ENCODE data around the gene PARP12.

Gene PARP12

DNA sequence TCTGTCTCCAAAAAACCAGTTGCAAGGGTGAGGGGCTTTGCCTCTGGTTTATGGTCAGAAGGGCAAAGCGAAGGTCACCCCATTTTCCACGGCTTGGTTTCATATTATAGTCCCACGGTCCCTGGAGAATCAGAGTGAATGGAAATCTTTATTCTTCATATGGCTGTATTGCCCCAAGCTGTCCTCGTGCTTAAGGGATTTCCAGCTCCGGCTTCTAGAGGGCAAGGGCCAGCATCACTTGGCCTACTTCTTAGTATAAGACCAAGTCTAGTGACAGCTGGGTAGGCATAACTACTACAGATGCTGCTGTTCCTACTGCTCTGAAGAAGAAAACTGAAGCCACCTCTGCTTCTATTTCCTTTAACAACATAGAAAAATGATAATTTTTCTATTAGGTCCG is 63.2 kb downstream of the PARP12 start:
- no peaks in the 10 kb centered on the region for H3K27me3 ChIP-seq (ENCODE audit: low read depth, low read length)
- no peaks in the 10 kb centered on the region for H3K36me3 ChIP-seq (ENCODE audit: control insufficient read depth in 1 of 2, insufficient read depth in 2 of 2, low read length in 2 of 2)
- no peak overlapping the region for H3K4me3 ChIP-seq (ENCODE audit: low read depth in 1 of 2, low read length in 2 of 2)
- peaks cover 0 to 6% of the 10 kb centered on the region in 2 donors for H3K4me1 ChIP-seq (ENCODE audit: control insufficient read depth in 1 of 2, insufficient read depth in 2 of 2, low read length in 2 of 2)
- H3K27ac ChIP-seq (ENCODE audit: low read length): no peak overlapping the region
- no peaks in the 10 kb centered on the region for H3K9me3 ChIP-seq (ENCODE audit: control insufficient read depth in 1 of 2, low read length in 2 of 2)

DNA sequence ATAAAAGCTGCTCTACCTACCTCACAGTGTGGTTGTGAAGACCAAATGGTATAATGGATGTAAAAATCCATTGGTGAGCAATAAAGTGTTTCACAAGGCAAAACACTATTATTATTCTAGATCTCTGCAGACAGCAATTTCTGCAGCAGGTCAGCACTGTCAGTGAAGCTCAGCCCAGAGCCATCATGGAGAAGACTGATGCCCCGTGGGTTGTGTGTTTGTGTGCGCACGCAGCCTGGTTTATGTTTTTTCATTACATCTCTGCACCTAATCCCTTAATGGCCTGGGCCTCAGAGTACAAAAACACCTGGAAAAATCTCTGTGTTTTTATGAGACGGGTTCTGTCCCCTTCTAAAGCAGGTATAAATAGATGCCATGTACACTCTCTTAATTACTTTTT is 64.2 kb downstream of the PARP12 start:
- Histone ChIP-seq H3K4me1 (ENCODE audit: control insufficient read depth in 1 of 2, insufficient read depth in 2 of 2, low read length in 2 of 2) (peaks cover 0 to 6% of the 10 kb centered on the region in 2 donors), H3K27ac (ENCODE audit: low read length) (no peak overlapping the region), H3K9me3 (ENCODE audit: control insufficient read depth in 1 of 2, low read length in 2 of 2) (no peaks in the 10 kb centered on the region), H3K27me3 (ENCODE audit: low read depth, low read length) (no peaks in the 10 kb centered on the region), H3K4me3 (ENCODE audit: low read depth in 1 of 2, low read length in 2 of 2) (no peak overlapping the region), H3K36me3 (ENCODE audit: control insufficient read depth in 1 of 2, insufficient read depth in 2 of 2, low read length in 2 of 2) (no peaks in the 10 kb centered on the region)

DNA sequence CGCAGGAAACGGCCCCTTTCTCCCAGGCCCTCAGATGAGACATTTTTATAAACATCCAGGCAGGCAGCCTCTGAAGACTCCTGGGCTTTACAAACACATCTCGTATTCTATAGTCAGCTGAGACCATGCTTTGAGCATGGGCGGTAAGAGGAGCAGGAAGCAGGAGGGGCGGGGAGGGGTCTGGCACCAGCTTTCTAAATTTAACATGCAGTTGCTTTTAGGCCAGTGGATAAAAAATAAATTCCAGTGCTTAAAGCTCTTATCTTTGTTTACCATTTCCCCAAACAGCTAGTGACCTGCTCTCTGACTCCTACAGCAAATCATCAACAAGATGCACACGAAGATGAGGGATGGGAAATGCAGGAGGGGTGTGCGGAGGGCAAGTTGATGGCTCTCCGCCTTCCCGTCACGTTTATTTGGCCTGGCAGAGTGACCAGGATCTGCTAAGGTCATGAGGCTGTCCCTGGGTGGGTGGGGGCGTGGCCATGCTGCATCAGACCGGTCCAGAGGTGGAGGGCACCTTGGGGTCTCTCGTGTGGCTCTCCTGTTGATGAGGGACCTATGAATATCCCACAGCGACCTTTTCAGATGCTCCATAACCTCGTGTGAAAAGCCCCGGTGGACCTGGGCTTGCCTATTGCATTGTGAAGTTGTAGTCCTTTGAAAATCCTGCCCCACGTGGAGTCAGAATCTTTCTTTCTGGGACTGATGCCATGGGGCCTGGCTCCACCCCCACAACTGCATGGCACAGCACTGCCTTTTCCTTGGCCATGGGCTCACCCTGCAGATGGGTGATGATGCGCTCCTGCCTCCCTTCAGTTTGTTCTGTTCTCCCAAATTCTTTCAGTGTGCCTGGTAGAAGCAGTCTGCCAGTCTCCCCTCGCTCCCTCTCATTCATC is 67.5 kb downstream of the PARP12 start:
- Histone ChIP-seq H3K27ac (ENCODE audit: low read length) (no peak overlapping the region), H3K36me3 (ENCODE audit: control insufficient read depth in 1 of 2, insufficient read depth in 2 of 2, low read length in 2 of 2) (no peaks in the 10 kb centered on the region), H3K27me3 (ENCODE audit: low read depth, low read length) (no peaks in the 10 kb centered on the region), H3K4me1 (ENCODE audit: control insufficient read depth in 1 of 2, insufficient read depth in 2 of 2, low read length in 2 of 2) (peaks cover 0 to 6% of the 10 kb centered on the region in 2 donors), H3K9me3 (ENCODE audit: control insufficient read depth in 1 of 2, low read length in 2 of 2) (no peaks in the 10 kb centered on the region), H3K4me3 (ENCODE audit: low read depth in 1 of 2, low read length in 2 of 2) (no peak overlapping the region)

DNA sequence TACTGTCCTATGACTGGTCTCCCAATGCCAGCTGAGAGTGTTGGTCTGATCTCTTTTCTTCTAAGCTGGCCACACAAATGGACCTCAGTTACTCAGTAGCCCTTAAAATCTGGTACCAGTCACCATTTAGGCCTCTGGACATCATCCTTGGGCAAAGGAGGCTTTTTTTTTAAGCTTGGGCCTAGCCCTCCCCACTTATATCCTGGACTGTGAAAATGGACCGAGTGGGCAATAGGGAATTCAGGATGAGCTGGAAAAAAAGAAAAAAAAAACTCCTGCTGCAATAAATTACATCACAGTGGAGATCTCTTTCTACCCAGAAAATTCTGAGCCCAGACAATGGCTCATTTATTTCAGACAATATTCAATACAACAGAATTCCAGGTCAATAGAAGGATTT is 68.4 kb downstream of the PARP12 start:
- H3K27me3 ChIP-seq (ENCODE audit: low read depth, low read length): no peaks in the 10 kb centered on the region
- H3K4me3 ChIP-seq (ENCODE audit: low read depth in 1 of 2, low read length in 2 of 2): no peak overlapping the region
- peaks cover 0 to 6% of the 10 kb centered on the region in 2 donors for H3K4me1 ChIP-seq (ENCODE audit: control insufficient read depth in 1 of 2, insufficient read depth in 2 of 2, low read length in 2 of 2)
- H3K9me3 ChIP-seq (ENCODE audit: control insufficient read depth in 1 of 2, low read length in 2 of 2): no peaks in the 10 kb centered on the region
- H3K27ac ChIP-seq (ENCODE audit: low read length): no peak overlapping the region
- H3K36me3 ChIP-seq (ENCODE audit: control insufficient read depth in 1 of 2, insufficient read depth in 2 of 2, low read length in 2 of 2): no peaks in the 10 kb centered on the region

DNA sequence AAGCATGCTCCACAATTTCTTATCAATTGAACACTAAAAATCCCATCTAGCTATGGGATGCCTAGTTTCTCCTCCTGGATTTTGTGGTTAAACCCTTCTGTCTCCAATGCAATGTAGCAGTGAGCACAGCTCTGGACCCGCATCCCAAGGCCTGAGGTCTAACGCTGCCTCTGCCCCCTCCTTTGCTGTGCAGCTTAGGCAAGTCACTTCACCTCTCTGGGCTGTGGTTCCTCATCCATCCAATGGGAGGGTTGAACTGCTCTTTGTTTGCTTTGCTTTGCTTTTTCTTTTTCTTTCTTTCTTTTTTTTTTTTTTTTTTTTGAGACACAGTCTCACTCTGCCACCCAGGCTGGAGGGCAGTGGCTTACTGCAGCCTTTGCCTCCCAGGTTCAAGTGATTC is 69.2 kb downstream of the PARP12 start:
- no peaks in the 10 kb centered on the region for H3K27me3 ChIP-seq (ENCODE audit: low read depth, low read length)
- no peak overlapping the region for H3K4me3 ChIP-seq (ENCODE audit: low read depth in 1 of 2, low read length in 2 of 2)
- no peaks in the 10 kb centered on the region for H3K36me3 ChIP-seq (ENCODE audit: control insufficient read depth in 1 of 2, insufficient read depth in 2 of 2, low read length in 2 of 2)
- H3K27ac ChIP-seq (ENCODE audit: low read length): no peak overlapping the region
- peaks cover 0 to 6% of the 10 kb centered on the region in 2 donors for H3K4me1 ChIP-seq (ENCODE audit: control insufficient read depth in 1 of 2, insufficient read depth in 2 of 2, low read length in 2 of 2)
- H3K9me3 ChIP-seq (ENCODE audit: control insufficient read depth in 1 of 2, low read length in 2 of 2): no peaks in the 10 kb centered on the region

DNA sequence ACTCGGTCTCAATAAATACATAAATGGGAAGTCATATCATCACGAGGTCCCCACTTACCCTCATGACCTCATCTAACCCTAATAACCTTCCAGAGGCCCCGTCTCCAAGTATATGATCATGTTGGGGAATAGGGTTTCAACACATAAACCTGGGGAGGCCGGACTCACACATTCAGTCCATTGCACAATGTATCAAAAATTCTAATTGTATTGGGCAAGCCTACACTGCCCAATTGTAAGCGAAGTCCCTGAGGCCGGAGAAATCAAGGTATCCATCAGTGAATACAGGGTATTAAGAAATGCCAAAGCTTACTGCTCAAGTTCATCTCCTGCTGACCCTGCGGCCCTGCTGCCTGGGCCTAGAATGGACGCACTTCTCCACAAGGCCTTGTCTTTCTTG is 69.6 kb downstream of the PARP12 start:
- H3K27ac ChIP-seq (ENCODE audit: low read length): no peak overlapping the region

DNA sequence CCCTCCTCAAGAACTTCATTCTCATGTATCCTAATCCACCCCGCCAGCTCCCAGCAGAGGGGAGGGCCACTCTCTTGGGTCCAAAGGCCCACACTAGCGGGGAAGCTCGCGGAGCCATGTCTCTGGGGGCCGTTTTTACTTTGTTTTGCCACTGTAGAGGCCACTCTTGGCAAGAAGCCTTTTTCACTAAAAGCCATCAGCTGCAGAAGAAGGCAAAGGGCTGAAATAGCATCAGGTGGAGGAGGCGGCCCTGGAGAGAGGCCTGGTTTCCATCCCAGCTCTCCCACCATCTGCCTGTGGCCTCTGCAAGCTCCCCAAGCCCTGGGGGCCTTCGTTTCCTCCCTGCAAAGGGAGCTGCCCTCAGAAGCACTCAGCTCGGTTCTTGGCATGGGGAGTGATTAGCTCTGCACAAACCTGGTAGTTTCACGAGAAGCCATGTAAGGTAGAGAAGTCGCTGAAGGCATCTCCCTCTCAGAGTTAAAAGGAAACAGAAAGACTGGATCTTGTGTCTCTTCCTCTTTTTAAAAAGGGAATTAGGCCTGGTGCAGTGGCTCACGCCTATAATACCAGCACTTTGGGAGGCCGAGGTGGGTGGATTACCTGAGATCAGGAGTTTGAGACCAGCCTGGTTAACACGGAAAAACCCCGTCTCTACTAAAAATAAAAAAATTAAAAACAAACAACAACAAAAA is 70.3 kb downstream of the PARP12 start:
- Histone ChIP-seq H3K36me3 (ENCODE audit: control insufficient read depth in 1 of 2, insufficient read depth in 2 of 2, low read length in 2 of 2) (no peaks in the 10 kb centered on the region), H3K9me3 (ENCODE audit: control insufficient read depth in 1 of 2, low read length in 2 of 2) (no peaks in the 10 kb centered on the region), H3K27me3 (ENCODE audit: low read depth, low read length) (no peaks in the 10 kb centered on the region), H3K4me1 (ENCODE audit: control insufficient read depth in 1 of 2, insufficient read depth in 2 of 2, low read length in 2 of 2) (peaks cover 0 to 6% of the 10 kb centered on the region in 2 donors), H3K4me3 (ENCODE audit: low read depth in 1 of 2, low read length in 2 of 2) (no peak overlapping the region), H3K27ac (ENCODE audit: low read length) (no peak overlapping the region)

More for the DNA sequence above, 69.6 kb downstream of the PARP12 start:
- no peaks in the 10 kb centered on the region for H3K36me3 ChIP-seq (ENCODE audit: control insufficient read depth in 1 of 2, insufficient read depth in 2 of 2, low read length in 2 of 2)
- H3K9me3 ChIP-seq (ENCODE audit: control insufficient read depth in 1 of 2, low read length in 2 of 2): no peaks in the 10 kb centered on the region
- no peak overlapping the region for H3K4me3 ChIP-seq (ENCODE audit: low read depth in 1 of 2, low read length in 2 of 2)
- no peaks in the 10 kb centered on the region for H3K27me3 ChIP-seq (ENCODE audit: low read depth, low read length)
- H3K4me1 ChIP-seq (ENCODE audit: control insufficient read depth in 1 of 2, insufficient read depth in 2 of 2, low read length in 2 of 2): peaks cover 0 to 6% of the 10 kb centered on the region in 2 donors

DNA sequence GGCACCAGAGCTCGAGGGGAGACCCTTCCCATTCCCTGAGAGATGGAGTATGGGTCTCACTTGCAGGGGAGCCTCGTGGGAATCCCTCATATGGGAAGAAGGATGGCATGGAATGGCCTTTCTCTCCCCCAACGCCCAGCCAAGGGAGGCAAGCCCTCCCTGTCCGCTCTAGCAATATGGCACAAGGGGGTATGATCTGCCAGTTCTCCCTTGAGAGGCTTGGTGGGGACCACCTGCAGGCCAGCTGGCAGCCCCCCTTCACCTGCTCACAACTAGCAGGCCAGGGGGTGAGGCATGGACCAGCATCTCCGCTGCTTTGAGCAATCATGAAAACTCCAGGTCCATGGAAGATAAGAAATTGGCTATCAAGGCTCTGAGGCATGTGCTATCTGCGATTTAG is 70.8 kb downstream of the PARP12 start:
- H3K27ac ChIP-seq (ENCODE audit: low read length): no peak overlapping the region
- no peak overlapping the region for H3K4me3 ChIP-seq (ENCODE audit: low read depth in 1 of 2, low read length in 2 of 2)
- H3K4me1 ChIP-seq (ENCODE audit: control insufficient read depth in 1 of 2, insufficient read depth in 2 of 2, low read length in 2 of 2): peaks cover 0 to 6% of the 10 kb centered on the region in 2 donors
- no peaks in the 10 kb centered on the region for H3K9me3 ChIP-seq (ENCODE audit: control insufficient read depth in 1 of 2, low read length in 2 of 2)
- H3K27me3 ChIP-seq (ENCODE audit: low read depth, low read length): no peaks in the 10 kb centered on the region
- no peaks in the 10 kb centered on the region for H3K36me3 ChIP-seq (ENCODE audit: control insufficient read depth in 1 of 2, insufficient read depth in 2 of 2, low read length in 2 of 2)

DNA sequence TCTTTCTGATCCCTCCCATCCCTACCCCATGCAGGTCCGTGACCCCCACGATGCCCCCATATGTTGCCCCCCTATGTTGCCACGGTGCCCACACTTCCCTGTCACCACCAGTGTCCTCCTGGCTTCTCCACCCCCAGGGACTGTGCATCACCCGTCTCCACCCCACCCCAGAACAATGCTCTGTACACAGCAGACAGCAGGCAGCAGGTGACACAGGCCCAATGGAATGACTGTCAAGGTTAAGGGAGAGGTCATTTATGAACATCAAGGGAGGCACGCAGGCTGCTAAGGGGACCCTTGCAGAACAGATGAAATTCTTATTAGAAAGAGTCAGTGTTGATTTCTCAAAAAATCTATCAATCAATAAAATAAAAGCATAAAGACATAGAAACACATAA is 71.5 kb downstream of the PARP12 start:
- Histone ChIP-seq H3K4me1 (ENCODE audit: control insufficient read depth in 1 of 2, insufficient read depth in 2 of 2, low read length in 2 of 2) (peaks cover 0 to 6% of the 10 kb centered on the region in 2 donors), H3K27me3 (ENCODE audit: low read depth, low read length) (no peaks in the 10 kb centered on the region), H3K27ac (ENCODE audit: low read length) (no peak overlapping the region), H3K9me3 (ENCODE audit: control insufficient read depth in 1 of 2, low read length in 2 of 2) (no peaks in the 10 kb centered on the region), H3K4me3 (ENCODE audit: low read depth in 1 of 2, low read length in 2 of 2) (no peak overlapping the region), H3K36me3 (ENCODE audit: control insufficient read depth in 1 of 2, insufficient read depth in 2 of 2, low read length in 2 of 2) (no peaks in the 10 kb centered on the region)

DNA sequence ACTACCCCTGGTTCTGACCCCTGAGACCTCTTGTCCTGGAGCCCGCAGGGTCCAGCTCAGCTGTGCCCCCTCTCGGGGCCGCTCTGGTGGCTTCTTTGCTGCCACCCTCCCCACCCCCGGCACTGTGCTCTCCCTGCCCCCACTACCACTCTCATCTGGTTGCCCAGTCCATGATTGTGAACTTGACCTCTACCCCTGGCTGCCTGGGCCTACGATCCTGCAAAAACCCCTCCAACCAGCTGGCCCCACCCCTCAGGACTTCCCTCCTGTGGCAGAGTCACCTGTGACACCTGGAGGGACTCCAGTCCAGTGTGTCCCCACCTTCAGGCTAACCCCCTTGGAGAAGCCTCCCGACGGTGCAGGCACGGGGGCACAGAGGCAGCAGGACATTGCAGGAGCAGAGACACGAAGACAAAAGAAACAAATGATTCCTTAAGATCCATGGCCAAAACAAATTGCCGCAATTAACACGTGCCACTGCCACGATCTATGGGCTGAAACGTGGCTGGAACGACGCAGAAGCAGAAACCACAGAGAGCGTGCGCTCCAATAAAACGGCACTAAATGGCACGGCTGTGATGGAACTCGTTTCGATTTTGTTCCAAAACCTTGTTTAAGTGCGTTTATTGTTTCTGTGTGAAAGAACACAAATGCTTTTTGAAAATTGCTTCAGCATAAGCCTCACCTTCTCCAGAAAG is 72.0 kb downstream of the PARP12 start:
- H3K27me3 ChIP-seq (ENCODE audit: low read depth, low read length): no peaks in the 10 kb centered on the region
- no peak overlapping the region for H3K27ac ChIP-seq (ENCODE audit: low read length)
- H3K4me3 ChIP-seq (ENCODE audit: low read depth in 1 of 2, low read length in 2 of 2): no peak overlapping the region
- peaks cover 0 to 6% of the 10 kb centered on the region in 2 donors for H3K4me1 ChIP-seq (ENCODE audit: control insufficient read depth in 1 of 2, insufficient read depth in 2 of 2, low read length in 2 of 2)
- no peaks in the 10 kb centered on the region for H3K9me3 ChIP-seq (ENCODE audit: control insufficient read depth in 1 of 2, low read length in 2 of 2)
- no peaks in the 10 kb centered on the region for H3K36me3 ChIP-seq (ENCODE audit: control insufficient read depth in 1 of 2, insufficient read depth in 2 of 2, low read length in 2 of 2)

DNA sequence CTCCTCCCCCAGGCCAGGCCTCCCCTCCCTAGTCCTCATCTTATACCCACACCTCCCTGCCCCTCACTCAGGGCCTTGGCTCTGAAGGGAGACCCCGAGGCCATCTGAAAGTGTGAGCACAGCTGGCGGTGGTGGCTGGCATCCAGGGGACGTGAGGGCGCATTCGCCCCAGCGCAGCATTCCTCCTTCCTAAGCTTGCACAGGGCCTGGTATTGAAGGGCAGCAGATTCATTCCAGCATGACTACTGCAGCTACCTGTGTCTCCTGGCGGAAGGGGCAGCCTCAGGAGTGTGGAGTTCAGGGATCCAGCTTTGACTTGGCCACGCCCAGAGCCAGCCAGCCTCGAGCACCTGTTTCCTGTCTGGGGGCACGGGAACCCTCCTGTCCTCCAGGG is 72.6 kb downstream of the PARP12 start:
- Histone ChIP-seq H3K36me3 (ENCODE audit: control insufficient read depth in 1 of 2, insufficient read depth in 2 of 2, low read length in 2 of 2) (no peaks in the 10 kb centered on the region), H3K4me3 (ENCODE audit: low read depth in 1 of 2, low read length in 2 of 2) (no peak overlapping the region), H3K27ac (ENCODE audit: low read length) (no peak overlapping the region), H3K9me3 (ENCODE audit: control insufficient read depth in 1 of 2, low read length in 2 of 2) (no peaks in the 10 kb centered on the region), H3K4me1 (ENCODE audit: control insufficient read depth in 1 of 2, insufficient read depth in 2 of 2, low read length in 2 of 2) (peaks cover 0 to 4% of the 10 kb centered on the region in 2 donors), H3K27me3 (ENCODE audit: low read depth, low read length) (no peaks in the 10 kb centered on the region)
